NK-92 (cell line): ENCODE data around the gene RARA.

Source experiments
- DNase-seq: peaks from one replicate; lab custom pipeline; 2025; ENCODE audit not compliant: unreplicated experiment; lab: John Stamatoyannopoulos, UW

Gene RARA

GRCh38 chr17:40309031-40309948, at the start of gene RARA:
RARA (plus strand) TSS chr17:40309180; CDS start chr17:40331219, 22,039 bp downstream.
- no peak for DNase-seq

DNA sequence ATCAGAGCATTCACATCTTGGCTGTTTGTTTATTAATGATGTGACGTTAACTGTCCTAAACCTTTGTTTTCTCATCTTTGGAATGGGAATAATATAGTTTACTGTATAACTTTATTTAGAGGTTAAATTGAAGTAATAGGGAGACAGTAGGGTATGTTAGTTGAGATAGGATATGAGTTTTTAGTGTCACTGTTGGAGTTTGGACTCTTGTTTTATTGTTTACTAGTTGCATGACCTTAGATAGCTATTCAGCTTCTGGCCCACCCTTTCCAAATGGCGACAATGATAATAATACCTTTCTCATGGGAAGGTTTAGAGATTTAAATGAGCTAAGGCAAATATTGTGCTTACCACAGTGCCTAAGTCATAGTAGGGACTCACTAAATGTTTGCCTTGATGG, 49.5 kb upstream of the RARA start:
- DNase-seq: no peak

GRCh38 chr17:40260528-40260927, 48.5 kb upstream of the RARA start:
- no peak for DNase-seq

DNA sequence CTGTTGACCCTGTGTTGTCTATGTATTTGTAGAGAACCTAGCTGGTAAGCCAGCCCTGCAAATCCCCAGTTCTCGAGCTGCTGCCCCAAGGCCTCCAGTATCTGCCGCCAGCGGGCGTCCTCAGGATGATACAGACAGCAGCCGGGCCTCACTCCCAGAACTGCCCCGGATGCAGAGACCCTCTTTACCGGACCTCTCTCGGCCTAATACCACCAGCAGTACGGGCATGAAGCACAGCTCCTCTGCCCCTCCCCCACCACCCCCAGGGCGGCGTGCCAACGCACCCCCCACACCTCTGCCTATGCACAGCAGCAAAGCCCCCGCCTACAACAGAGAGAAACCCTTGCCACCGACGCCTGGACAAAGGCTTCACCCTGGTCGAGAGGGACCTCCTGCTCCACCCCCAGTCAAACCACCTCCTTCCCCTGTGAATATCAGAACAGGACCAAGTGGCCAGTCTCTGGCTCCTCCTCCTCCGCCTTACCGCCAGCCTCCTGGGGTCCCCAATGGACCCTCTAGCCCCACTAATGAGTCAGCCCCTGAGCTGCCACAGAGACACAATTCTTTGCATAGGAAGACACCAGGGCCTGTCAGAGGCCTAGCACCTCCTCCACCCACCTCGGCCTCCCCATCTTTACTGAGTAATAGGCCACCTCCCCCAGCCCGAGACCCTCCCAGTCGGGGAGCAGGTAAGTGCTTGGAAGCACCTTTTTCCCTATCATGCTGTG, 44.4 kb upstream of the RARA start:
- DNase-seq: no peak

DNA sequence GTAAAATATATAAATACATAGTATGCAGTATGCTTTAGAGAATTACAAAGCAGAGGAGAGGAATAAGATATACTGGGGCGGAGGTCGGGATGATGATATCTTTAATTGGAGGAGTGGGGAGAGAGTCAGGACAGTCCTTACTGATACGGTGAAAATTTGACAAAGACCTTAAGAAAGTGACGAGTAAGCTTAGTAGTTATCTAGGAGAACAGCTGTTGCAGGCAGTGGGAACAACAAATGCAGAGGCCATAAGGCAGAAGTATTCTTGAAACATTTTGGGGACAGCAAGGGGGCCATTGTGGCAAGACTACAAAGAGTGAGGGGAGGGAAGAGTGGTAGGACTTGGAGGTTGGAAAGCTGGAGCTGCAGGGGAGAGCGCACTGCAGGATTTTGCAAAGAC, 43.6 kb upstream of the RARA start:
- no peak for DNase-seq

DNA sequence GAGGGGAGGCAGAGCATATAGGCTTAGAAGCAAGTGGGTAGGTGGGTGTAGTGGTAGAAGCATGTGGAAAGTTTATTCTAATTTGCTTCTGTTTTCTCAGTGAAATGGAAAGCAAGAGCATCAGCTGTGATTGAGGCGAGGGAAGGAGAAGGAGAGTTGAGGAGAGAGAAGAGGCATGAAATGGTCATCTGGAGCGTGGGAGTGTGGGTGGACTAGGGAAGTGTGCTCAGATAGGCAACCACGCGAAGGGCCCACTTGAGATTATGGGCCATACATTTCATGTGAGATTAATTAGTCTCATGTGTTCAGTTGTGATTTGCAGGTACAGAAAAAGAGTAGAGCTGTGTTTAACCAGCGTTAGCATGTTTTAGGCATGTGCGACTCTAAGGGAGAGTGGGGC, 42.1 kb upstream of the RARA start:
- no peak for DNase-seq

GRCh38 chr17:40268141-40268712, 40.8 kb upstream of the RARA start:
- DNase-seq: no peak

DNA sequence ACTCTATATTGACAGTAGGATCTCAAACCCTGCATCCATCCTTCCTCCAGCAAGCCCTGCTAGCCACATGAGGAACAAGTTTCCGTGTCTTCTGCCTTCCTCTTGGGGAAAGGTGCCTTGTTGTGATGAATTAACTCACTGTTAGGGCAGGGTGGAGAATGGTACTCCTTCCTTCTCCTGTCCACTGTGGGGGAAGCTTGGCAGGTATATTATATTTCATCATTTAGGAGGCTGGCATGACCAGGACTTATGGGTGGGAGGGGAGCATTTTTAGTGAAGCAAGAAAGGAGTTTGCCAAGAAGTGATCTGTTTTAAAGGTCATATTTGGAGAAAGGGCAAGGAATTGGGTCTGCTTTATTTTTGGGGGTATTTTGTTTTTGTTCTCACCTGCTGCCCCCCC, 30.6 kb upstream of the RARA start:
- no peak for DNase-seq

- no peak for DNase-seq
These were observed 29.6 kb upstream of the RARA start for GRCh38 chr17:40279402-40279801.

- DNase-seq: no peak
These were observed 27.3 kb upstream of the RARA start for GRCh38 chr17:40281663-40282062.

DNA sequence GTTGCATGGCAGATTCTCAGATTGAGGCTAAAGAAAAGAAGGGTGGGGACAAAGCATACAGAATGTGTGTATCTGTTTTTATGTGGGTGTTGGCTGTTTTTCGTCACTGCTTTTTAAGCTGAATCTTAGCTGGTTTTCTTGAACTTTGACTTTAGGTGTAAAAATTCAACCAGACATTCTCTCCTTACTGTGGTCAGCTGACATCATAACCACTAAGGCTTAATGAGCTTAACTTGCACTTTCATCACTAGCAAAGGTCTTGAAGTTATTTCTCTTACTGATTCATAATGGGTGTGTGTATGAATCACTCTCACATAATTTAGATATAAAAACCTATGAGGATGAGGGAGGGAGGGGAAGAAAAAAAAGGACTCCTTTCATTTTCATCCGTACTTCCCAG, 25.3 kb upstream of the RARA start:
- no peak for DNase-seq

- no peak for DNase-seq
These were observed 24.8 kb upstream of the RARA start for GRCh38 chr17:40284085-40284713.

- no peak for DNase-seq
These were observed 22.5 kb upstream of the RARA start for GRCh38 chr17:40286473-40286872.

GRCh38 chr17:40287159-40287493, 21.9 kb upstream of the RARA start:
- no peak for DNase-seq

GRCh38 chr17:40287494-40288369, 21.2 kb upstream of the RARA start, which contains the start of gene CDC6:
CDC6 (plus strand) TSS chr17:40287879; CDS start chr17:40289421, 1,542 bp downstream.
- DNase-seq: peak; percentile 97

DNA sequence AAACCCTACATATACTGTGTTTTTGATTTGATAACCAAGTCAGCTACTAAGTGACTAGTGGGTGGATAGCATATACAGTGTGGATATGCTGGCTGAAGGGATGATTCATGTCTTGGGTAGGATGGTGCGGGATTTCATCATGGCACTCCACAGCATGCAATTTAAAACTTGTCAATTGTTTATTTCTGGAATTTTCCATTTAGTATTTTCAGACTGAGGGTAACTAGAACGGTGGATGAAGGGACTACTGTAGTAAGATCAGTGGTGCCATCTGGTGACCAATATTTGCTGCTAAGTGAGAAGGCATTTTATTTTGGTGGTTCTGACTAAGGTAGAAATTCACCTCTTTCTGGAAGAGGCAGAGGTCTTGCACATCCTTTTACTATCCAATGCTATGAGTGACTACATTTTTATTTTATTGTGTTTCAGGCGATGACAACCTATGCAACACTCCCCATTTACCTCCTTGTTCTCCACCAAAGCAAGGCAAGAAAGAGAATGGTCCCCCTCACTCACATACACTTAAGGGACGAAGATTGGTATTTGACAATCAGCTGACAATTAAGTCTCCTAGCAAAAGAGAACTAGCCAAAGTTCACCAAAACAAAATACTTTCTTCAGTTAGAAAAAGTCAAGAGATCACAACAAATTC, 18.2 kb upstream of the RARA start:
- no peak for DNase-seq

DNA sequence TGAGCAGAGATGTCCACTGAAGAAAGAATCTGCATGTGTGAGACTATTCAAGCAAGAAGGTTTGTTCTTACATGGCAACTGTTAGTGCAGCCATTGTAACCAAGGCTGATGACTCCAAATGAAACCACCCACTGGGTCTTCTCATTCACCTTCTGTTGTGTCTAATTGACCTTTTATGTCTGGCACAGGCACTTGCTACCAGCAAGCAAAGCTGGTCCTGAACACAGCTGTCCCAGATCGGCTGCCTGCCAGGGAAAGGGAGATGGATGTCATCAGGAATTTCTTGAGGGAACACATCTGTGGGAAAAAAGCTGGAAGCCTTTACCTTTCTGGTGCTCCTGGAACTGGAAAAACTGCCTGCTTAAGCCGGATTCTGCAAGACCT, 17.7 kb upstream of the RARA start:
- DNase-seq: no peak

DNA sequence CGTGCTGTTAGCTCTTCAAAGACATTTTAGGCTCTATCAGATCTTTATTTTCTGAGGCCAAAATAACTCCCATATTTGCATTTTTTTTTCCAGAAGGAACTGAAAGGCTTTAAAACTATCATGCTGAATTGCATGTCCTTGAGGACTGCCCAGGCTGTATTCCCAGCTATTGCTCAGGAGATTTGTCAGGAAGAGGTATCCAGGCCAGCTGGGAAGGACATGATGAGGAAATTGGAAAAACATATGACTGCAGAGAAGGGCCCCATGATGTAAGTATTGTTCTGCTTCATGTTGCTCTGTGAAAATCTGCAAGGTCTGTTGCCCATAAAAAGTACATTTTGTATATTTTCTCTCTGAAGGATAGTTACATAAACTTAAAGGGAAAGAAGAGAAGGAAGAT, 15.6 kb upstream of the RARA start:
- no peak for DNase-seq

GRCh38 chr17:40295488-40296436, 13.2 kb upstream of the RARA start:
- DNase-seq: no peak
